ENCODE measurements around the gene BRD9.
A peak's percentile ranks its signal among the peaks of the same experiment; 100 is the strongest.
"Not testable (repeated sequence)": the region's sequence is repeated elsewhere in the genome, so short reads cannot be mapped to it uniquely, and the experiment has no call there.

The BRD9 gene

GRCh38 chr5:856531-857425, 35.8 kb downstream of the BRD9 start:
- DNase-seq: no peak

- no peak for DNase-seq
These were observed 36.6 kb downstream of the BRD9 start for GRCh38 chr5:855771-856530.

- no peak for DNase-seq
These were observed 37.4 kb downstream of the BRD9 start for GRCh38 chr5:854966-855743.

- no peak for DNase-seq
These were observed 38.4 kb downstream of the BRD9 start for GRCh38 chr5:854217-854616.

GRCh38 chr5:853416-854090, 39.0 kb downstream of the BRD9 start:
- not testable (repeated sequence) for DNase-seq

- peak; percentile 9 for DNase-seq
These were observed 39.9 kb downstream of the BRD9 start for GRCh38 chr5:852431-853401.

- DNase-seq: no peak
These were observed 40.6 kb downstream of the BRD9 start for GRCh38 chr5:852018-852417.

- peak; percentile 1 for DNase-seq
These were observed 41.0 kb downstream of the BRD9 start for GRCh38 chr5:851553-851952.

- no peak for DNase-seq
These were observed 41.5 kb downstream of the BRD9 start for GRCh38 chr5:851076-851475.

- DNase-seq: peak; percentile 2
These were observed 42.0 kb downstream of the BRD9 start, which contains the start of gene ZDHHC11 for GRCh38 chr5:850511-851006. Gene ZDHHC11 (minus strand): TSS chr5:850986. CDS start chr5:850602, 384 bp downstream.

- peak; percentile 11 for DNase-seq
These were observed 42.8 kb downstream of the BRD9 start for GRCh38 chr5:849651-850301.

GRCh38 chr5:848671-849111, 43.9 kb downstream of the BRD9 start:
- peak; percentile 7 for DNase-seq

- DNase-seq: peak; percentile 7
These were observed 44.9 kb downstream of the BRD9 start for GRCh38 chr5:847736-848135.

- not testable (repeated sequence) for DNase-seq
These were observed 45.4 kb downstream of the BRD9 start for GRCh38 chr5:847212-847611.

GRCh38 chr5:846602-847091, 46.0 kb downstream of the BRD9 start:
- peak; percentile 18 for DNase-seq

GRCh38 chr5:845676-846601, 46.7 kb downstream of the BRD9 start:
- not testable (repeated sequence) for DNase-seq

GRCh38 chr5:845031-845675, 47.4 kb downstream of the BRD9 start:
- DNase-seq: peak; percentile 11

- not testable (repeated sequence) for DNase-seq
These were observed 48.2 kb downstream of the BRD9 start for GRCh38 chr5:844426-844825.
